Measurements from ENCODE around the gene SORCS3.

SORCS3 gene

DNA sequence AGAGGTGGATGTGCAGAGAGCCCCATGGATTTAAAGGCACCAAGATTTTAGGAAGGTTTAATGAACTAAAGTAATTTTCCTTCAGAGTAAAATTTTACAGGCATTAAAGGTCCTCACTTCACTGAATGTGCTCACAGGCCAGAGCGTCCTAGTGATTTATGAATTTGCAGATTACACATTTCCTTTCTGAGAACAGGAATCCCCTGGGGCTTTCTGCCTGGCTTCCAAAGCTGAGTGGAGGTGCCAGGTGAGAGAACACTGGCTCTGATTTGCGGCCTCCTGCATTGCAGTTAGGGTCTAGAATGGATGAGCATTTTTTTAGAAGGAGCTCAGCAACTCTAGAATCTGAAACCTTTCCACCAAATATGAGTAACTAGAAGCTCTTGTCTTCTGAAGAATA lies 194.3 kb downstream of the SORCS3 start:
- no peak for DNase-seq (ENCODE audit: low read depth, low spot score)

DNA sequence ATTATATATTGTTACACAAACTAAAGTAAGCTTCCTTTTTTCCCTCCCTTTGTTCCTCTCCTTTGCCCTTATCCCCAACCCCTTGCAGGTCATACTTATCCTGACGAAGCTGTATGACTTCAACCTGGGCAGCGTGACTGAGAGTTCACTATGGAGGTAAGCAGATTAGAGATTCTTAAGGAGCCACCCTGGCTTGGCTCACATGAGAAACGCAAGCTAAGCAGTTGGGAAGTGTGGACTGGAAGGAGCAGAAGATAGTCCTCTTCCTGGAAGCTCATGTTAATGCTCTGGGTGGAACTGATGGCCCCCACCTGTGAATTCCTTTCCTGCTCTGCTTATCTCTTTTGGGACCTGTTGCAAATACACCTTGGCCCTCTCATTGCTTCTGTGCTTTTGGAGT lies 201.6 kb downstream of the SORCS3 start:
- no peak for DNase-seq (ENCODE audit: low read depth, low spot score)

DNA sequence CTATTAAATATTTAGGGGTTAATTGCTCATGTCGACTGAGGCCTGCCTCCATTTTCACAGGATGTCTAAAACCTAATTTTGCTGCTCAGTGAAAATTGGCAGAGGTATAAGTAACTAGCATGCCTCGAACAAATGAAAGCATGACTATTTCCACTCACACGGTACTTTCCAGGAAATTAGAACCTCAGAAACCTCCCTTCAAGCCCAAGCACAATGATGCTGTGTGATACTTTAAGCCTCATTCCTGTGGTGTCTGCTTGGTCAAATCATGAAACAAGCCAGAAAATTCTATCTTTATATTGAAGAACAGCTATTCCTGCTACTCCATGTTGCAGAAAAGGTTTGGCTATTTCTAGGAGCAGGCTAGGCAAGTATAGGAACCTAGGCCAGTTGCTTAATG lies 203.0 kb downstream of the SORCS3 start:
- peak; percentile 2 for DNase-seq (ENCODE audit: low read depth, low spot score)

DNA sequence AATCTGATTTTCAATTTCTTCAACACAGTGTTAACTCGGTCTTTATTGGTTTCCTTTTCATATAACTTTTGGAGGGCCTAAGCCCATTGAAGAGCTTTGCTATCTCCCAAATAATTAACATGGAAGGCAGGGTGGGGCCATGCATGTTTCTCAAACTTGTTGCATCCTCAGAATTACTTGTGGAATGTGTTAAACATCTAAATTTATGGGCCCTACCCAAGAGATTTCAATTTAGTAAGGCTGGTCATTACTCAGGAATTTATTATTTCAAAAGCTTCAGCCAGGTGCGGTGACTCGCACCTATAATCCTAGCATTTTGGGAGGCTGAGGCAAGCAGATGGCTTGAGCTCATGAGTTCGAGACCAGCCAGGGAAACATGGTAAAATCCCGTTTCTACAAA lies 208.9 kb downstream of the SORCS3 start:
- DNase-seq (ENCODE audit: low read depth, low spot score) = no peak

DNA sequence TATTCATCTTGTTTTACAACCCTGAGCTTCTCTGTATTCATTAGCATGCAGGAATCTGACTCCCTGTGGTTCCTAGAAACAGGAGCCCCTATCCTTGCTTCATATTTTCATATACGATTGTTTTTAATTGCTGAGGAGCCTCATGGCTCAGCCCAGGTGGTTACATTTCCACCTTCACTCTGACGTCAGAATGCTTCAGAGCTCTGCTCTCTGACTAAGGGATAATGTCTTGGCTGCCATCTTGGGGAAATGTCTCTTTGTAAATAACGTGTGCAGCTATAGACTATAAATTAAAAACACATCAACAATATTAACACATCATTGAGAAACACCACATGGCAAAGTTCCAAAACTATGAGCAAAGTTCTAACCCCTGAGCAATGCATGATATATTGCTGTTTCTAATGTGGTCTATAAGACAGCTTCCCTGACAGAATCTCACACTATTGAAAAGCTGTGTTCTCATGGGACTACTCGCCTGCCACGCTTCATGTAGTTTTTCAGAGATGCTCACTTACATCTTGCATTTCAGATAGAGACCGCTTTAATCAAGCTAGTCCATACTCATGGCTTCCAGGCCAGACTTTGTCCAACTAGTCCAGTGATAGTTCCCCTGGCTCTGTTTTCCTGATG lies 227.0 kb downstream of the SORCS3 start:
- no peak for DNase-seq (ENCODE audit: low read depth, low spot score)

DNA sequence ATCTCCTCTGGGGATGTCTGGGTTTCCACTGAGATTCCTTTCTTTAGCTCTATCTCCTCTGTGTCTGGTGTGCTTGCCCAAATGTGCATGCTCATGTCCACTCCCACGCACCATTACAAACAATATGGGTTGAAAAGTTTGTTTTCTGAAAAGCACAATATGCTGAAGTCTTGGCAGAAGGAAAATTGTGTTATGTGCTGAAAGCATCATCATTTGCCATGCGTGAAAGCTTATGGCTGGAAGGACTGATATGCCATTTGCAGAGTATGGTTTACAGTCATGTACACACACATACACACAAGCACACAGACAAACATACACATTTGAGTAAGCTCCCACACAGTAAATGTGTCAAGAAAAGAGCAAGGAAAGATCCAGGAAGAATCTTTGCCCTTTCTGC lies 231.6 kb downstream of the SORCS3 start:
- DNase-seq (ENCODE audit: low read depth, low spot score) = no peak

DNA sequence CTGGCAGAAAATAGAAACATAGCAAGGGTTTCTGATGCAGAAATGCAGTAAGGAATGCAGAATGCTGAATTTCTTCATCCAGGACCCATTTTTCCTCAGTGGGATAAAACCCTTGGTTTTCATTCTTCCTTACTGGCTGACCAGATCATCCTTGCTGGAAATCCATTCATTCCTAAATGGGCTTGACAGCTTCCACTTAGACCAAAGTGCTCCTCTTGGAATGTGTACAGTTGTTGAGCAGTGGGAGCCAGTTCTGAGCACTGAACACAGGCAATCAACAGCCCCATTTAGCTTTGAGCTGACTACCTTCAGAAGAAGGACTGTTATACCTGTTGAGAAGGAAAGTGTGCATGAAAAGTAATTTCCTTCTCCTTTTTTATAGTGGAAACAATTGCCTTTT lies 232.1 kb downstream of the SORCS3 start:
- DNase-seq (ENCODE audit: low read depth, low spot score) = no peak

DNA sequence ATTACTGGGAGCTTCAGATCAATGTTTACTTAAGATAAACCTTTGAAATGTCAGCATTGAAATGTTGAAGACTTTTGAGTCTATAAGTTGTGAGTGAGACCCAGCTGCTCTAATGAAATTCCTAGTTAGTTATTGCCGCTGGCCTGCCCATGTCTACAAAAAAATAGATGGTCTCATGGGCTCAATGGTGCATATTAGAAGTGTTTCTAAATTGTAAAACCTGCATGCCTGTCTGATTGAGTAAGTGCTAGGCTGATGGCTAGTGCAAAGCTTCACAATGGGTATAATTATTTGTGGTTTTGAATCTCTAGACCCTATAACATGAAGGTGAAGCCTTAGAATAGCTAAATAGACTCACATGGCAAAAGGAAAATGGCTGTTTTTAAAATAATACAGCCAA lies 234.5 kb downstream of the SORCS3 start:
- no peak for DNase-seq (ENCODE audit: low read depth, low spot score)

DNA sequence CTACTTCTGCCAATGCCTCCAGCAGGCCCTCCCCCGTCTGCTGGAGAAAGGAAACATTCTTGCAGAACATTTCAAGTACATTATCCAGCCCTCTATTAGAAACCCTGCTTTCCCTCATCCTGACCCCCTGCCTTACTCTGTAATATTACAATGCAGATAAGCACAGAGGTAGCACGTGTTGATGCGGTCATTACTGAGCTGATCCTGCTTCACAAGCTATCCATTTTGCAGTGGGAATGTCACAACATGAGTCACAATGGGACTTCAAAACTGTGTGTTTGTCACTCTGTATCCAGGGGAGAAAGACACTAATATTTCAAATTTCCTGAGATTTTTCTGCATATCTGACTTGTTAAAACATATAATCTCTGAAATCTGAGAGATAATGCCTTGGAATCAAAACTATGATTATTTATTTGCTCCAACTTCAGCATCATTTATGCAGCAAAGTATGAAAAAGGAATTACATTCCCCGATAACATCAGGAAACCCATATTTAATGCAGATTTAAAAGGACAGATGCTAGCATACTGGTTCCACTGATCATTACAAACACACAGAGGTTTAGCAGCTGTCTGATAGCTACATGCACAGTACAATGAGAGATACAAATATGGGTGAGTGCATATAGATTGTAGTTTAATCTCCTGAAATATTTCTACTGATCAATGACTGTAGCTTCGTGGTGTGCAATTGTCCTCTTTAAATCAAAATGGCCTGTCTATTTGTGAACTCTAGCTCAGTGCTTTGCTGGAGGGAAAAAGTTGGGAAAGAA lies 239.7 kb downstream of the SORCS3 start:
- DNase-seq (ENCODE audit: low read depth, low spot score) = no peak

DNA sequence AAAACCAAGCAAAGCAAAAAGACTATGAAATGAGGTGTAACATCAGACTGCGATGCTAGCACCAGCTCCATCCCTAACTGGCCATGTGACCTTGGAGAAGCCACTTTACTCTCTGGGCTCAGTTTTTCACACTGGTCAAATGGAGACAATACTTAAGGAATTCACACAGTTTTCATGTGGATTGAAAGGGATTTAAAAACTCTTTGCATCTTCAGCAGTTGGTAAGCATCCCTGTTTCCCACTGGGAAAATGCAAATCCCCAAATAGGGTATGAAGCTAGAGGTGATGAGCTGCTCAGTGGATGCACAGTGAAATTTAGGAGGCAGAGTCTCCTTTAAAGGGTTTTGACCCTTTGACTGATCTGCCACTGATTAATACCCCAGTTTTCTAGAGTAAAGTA lies 240.7 kb downstream of the SORCS3 start:
- no peak for DNase-seq (ENCODE audit: low read depth, low spot score)

DNA sequence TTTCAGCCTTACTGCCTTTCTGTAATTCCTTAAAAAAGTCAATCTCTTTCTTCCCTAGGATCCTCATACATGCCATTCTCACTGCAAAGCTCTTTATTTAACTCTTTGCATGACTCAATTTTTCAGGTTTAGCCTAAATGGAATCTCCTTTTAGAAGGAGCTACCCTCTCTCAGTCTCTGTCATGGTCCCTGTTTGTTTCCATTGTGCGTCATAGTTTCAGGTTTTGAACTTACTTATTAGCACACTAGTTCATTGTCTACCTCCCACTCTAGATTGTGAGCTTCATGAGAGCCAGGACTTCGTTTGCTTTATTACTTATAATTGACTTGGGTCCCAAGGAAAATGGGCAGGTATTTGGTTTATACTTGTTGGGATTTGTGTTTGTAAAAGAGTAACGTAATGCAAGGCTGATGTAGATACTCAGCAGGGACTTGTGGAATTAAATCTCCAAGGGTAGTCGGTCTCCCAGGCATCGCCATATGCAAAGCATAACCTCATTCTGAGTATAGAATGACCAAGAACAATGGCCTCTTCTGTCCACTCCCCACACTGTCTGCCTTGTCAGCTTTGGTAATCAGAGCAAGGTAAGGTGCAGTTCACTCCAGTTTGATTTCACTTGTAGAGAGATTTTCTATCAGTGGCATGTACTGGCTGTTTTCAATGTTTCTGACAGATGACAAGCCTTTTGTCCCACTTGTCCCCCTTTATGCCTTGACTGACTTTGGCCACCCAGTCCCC lies 252.0 kb downstream of the SORCS3 start:
- DNase-seq (ENCODE audit: low read depth, low spot score) = no peak

DNA sequence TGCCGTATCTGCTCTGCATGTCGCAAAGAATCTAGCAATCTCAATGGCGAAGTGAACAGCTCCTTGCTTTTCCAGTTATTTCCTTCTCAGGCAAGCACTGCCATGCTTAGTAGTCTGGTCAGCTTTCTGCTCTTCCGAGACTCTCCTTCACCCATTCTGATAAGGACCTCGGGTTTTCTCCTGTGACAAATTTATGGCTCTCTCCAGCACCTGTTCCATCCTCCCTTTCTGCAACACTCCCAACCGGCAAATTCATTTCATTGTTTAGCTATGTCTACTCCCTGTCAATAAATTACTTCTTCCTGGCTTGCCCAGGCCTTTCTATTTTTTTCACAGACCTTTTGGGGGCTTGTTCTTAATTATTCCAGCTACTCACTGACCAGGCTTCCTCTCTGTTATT lies 252.6 kb downstream of the SORCS3 start:
- DNase-seq (ENCODE audit: low read depth, low spot score) = no peak

DNA sequence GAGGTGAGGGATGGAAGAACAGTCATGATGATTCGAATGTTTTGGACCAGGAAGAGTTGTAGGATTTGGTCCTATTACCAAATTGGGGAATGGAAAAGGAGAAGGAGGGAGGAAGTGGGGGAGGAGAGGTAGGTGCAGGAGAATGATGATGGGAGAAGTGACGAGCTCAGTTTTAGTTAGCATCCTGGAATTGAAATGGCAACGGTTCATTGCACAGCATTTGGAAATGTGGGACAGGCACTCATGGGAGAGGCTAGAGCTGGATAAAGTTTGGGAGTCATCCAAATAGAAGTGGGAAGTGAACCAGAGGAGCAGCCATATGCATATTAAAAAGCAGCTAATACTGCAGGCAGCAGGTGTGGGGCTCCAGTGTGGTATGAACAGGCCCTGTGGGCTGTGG lies 253.6 kb downstream of the SORCS3 start:
- DNase-seq (ENCODE audit: low read depth, low spot score) = no peak

DNA sequence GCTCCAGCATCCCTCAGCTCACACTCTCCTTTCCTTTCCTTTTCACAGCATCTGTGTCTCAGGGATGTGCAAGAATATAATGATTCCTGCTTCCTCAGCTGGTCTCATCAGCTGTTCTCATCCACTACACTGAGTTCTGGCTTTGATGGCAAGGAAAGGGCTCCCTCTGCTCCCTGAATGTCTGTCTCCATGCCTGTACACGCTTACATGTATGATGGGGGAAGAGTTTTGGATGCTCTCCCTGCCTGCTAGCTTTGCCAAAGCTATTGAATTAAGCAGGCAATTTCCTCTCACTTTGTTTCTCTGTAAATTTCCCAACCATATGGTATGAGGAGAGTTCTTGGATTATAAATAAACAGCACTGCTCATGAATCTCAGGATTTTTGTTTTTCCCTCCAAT lies 254.5 kb downstream of the SORCS3 start:
- no peak for DNase-seq (ENCODE audit: low read depth, low spot score)

DNA sequence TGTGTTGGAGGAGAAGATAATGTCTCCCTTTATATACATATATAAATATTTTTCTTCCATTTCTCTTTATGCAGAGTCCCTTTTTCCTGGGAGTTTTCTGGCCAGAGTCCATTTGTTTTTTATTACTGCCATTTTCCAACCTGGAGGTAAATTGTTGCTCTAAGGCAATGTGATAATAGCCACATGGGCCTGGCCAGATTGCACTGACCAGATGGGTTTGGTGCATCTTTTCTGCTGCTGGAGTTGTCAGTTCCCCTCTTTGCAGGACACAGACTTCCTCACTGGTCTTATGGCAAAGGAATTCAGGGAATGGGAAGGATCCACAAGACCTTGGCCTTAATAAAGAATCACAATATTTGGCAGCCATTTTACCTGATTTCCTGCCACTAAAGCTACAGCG lies 254.9 kb downstream of the SORCS3 start:
- DNase-seq (ENCODE audit: low read depth, low spot score) = no peak

DNA sequence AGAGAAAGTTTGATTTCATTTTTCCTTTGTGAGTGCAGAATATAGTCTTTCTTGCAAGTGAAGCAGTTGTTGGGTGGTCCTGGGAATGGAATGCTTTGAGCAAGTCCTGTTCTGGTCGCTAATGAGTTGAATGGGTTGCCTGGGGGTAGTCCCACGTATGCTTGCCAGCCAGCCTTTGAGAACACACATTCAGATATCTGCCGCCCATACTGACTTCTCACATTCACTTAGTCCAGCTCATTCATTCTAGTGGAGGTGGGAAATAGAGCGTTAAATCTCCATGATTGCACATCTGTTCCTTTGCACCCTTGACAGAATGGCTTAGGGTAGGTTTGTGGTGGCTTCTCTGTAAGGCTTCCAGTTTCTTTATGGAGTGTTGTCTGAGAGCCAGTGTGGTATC lies 256.6 kb downstream of the SORCS3 start:
- DNase-seq (ENCODE audit: low read depth, low spot score) = no peak

DNA sequence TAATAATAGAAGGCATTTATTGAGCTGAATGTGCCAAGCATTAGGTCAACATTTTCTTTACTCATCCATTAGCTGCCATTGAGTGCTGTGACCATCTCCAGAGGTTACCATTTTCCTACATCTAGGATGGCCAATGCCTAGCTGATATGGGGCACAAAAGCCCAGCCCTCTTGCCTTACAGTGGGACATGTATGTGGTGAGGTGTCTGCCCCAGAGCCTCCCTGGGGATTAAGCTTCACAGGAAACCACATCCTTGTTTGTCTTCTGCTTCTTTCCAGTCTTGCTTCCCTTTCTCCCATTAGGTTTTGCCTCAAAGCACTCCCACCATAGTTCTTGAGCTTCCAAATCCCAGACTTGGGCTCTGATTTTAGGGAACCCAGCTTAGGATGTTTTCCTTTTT lies 258.7 kb downstream of the SORCS3 start:
- DNase-seq (ENCODE audit: low read depth, low spot score) = no peak

DNA sequence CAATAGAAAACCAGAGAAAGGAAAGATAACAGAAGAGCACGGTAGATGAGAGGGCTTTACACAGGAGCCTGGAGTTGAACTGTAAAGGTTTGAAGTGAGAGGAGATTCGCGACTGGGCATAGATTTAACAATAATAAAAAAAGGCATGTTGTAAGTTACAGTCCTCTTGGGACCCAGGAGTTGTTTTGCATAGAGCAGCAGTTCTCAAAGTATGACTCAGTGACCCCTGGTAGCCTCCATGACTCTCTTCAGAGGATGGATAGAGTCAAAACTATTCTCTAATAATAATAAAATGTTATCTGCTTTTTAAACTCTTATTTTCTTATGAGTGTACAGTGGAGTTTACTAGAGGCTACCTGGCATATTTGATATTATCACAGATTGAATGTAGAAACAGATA lies 262.3 kb downstream of the SORCS3 start:
- DNase-seq (ENCODE audit: low read depth, low spot score) = no peak

DNA sequence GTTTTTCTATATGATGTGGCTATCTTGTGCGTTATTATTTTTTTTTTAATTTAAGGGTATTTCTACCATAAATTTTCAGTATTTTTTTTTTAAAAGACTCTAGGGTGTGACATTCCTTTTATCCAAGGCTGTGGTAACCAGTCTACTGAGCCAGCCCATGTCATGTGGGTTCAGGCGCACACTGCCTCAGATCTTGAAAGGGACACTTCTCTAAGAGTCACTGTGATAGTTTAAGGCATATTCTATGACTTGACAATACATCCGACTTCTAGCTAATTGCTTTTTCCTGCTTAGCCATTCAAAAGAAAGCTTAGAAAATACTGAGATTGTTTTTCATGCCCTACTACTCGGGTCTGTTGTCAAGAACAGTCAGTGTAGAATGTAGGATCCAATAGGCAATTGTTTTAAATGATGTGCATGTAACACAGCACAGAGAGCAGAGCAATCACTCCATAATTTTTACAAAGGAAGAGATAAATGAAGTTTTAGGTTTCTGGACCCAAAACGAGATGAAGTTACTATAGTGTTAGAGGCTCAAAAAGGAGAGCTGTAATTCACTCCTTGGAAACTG lies 263.7 kb downstream of the SORCS3 start:
- DNase-seq (ENCODE audit: low read depth, low spot score) = no peak

DNA sequence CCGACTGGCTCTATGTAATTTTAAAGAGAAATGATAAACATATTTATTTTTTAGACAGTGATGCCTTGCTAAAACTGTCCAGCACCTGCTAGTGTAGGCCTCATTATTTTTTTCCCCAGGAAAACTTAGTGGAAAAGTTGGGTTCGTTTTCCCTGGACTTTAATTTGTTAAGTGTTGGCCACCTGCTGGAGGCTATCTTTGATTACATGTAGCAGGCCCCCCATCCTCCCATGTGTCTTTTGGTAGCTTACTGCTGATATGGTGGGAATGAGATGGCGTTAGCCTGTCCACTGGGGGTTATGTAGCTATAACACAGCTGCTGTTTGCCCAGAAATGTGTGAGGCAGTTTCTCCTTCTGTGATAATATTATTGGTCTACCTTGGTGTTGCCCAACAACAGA lies 265.0 kb downstream of the SORCS3 start:
- no peak for DNase-seq (ENCODE audit: low read depth, low spot score)

DNA sequence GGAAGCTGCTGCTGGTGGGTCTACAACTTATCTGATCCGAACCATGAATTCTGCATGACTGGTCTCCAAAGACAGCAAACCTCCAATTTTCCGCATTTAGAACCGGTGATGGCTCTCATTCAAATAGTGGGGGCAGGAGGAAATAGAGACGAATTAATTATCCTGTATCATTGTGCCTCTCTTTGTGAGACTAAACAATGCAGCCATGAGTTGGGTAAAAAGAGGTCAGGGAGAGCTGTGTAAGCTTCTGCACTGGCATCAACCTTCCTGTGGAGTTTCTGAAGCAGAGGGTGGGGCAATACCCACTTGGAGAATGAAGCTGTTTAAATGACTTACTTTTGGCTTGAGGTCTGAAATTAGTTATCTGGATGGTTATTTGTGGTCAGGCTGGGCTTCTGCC lies 266.4 kb downstream of the SORCS3 start:
- DNase-seq (ENCODE audit: low read depth, low spot score) = no peak

DNA sequence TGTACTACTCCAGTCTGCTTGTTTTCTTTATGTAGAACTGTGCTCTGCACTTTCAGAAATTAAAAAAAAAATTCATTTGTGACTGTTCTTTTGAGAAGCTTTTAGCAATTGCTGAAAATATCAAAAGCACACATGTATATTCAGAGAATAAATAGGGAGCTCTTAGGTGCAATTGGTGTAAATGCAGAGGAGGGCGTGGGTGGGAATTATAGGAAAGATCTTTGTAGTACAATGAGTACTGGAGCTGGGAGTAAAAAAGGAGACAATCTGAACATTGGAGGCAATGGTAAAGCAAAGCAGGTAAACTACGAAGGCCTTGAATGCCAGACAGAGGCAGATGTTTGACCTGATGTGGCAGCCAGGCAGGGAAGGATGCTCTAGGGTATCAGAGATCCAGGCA lies 267.5 kb downstream of the SORCS3 start:
- DNase-seq (ENCODE audit: low read depth, low spot score) = no peak

DNA sequence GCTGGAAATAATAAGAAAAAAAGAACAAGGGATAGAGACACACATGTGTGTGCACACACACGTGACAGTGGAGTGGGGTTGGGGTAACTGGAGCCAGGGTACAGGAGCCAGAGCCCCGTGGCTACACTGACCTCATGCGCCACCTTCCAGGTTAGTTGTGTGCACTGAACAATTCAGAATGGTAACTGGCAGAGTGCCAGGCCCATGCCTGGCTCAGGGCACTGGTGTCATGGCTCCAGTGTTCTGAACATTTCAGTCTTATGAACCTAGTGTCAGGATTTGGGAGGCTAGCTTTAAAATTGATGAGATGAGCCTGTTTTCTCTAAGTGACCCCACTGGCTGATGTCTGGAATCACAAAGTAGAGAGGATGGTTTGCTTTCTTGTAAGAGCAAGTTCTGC lies 269.6 kb downstream of the SORCS3 start:
- no peak for DNase-seq (ENCODE audit: low read depth, low spot score)
